ENCODE results near the gene DLGAP1. TPM values are rescaled to one million over a fixed set of nuclear protein-coding genes. Genes with fewer than 3 reads are reported as not detected.

The DLGAP1 gene
- total RNA-seq, 6 experiments from 2014 or later: 0.19 to 1.3 (median 0.62) TPM

DNA sequence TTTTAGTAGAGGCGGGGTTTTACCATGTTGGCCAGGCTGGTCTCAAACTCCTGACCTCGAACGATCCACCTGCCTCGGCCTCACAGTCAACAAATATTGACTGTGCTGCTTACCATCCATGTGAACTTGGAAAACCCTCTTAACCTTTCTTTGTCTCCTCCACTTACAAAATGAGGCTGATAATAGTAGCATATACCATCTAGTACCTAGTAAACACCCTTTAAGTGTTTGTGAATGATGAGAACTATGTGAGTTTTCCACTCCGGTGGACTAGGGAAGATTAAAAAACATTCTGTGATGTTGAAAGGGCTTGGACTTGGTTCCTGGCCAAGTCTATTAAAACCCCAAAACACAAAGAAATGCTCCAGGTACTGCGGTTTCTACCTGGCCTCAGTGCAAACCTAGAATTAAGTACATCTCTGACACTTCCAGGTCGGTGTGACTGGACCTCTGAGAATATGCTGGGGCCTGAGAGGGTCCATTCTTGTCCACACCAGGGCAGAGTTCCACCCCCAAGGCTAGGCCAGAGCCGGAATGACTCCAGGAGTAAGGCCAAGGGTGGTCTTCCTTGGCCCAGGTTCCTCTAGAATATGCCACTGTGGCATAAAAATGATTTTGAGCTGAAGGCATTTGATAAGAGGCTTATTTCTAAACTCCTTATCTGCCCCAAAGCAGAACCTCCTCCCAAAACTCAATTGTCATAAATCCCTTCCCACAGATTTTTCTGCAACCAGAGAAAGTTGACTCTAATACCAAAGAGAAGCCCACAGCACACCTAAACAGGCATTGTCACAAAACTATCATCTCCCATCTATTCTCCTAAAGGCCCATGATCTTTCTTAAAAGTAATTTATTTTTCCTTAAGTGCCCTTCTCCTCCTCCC lies 787.6 kb downstream of the DLGAP1 start:
- no peak for DNase-seq
- Mint-ChIP-seq H3K4me1 (ENCODE audit: low read depth) (peaks cover 20% of the 10 kb centered on the region), H3K9me3 (no peaks in the 10 kb centered on the region; the same call in 1 of the 2 replicates), H3K36me3 (ENCODE audit: low read depth) (peaks cover 14% of the 10 kb centered on the region), H3K27me3 (ENCODE audit: insufficient read depth) (no peaks in the 10 kb centered on the region), H3K4me3 (no peak overlapping the region), H3K27ac (no peak overlapping the region)
- TF ChIP-seq CTCF (IDR thresholded peaks at IDR 0.05): no peak

GRCh38 chr18:3666526-3667254 lies 788.4 kb downstream of the DLGAP1 start:
- DNase-seq: no peak
- peaks cover 20% of the 10 kb centered on the region for H3K4me1 Mint-ChIP-seq (ENCODE audit: low read depth)
- peaks cover 14% of the 10 kb centered on the region for H3K36me3 Mint-ChIP-seq (ENCODE audit: low read depth)
- no peak overlapping the region for H3K4me3 Mint-ChIP-seq
- TF ChIP-seq CTCF (IDR thresholded peaks at IDR 0.05): peak; percentile 45
- H3K27me3 Mint-ChIP-seq (ENCODE audit: insufficient read depth): no peaks in the 10 kb centered on the region
- no peaks in the 10 kb centered on the region; the same call in none of the 2 replicates for H3K9me3 Mint-ChIP-seq
- no peak overlapping the region for H3K27ac Mint-ChIP-seq

GRCh38 chr18:3665780-3666525 lies 789.2 kb downstream of the DLGAP1 start:
- Mint-ChIP-seq H3K9me3 (no peaks in the 10 kb centered on the region; the same call in none of the 2 replicates), H3K27me3 (ENCODE audit: insufficient read depth) (no peaks in the 10 kb centered on the region), H3K4me3 (no peak overlapping the region), H3K4me1 (ENCODE audit: low read depth) (peaks cover 24% of the 10 kb centered on the region), H3K36me3 (ENCODE audit: low read depth) (peaks cover 14% of the 10 kb centered on the region), H3K27ac (peak overlapping the region; percentile 73)
- peak; percentile 83 for DNase-seq
- peak; percentile 98 for TF ChIP-seq CTCF (IDR thresholded peaks at IDR 0.05)

DNA sequence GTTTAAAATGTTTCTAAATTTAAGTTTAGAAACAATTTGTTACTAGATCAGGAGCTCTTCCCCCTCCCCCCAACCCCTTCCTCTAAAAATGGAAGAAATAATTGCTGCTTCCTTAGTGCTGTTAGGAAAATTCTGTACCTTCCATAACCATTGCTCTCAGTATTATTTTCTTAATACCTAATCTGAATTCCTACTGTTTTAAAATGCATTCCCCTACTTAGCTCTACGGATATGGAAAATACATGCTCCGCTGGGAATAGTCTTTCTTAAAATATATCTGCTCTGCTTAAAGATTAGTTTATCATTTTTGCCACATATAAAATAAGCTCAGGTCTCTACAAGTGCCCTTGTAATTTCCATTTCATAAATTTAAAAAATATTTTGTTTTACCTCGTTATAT lies 789.9 kb downstream of the DLGAP1 start:
- Mint-ChIP-seq H3K4me3 (no peak overlapping the region), H3K27me3 (ENCODE audit: insufficient read depth) (no peaks in the 10 kb centered on the region), H3K36me3 (ENCODE audit: low read depth) (peaks cover 14% of the 10 kb centered on the region), H3K27ac (no peak overlapping the region), H3K9me3 (no peaks in the 10 kb centered on the region; the same call in none of the 2 replicates), H3K4me1 (ENCODE audit: low read depth) (peaks cover 31% of the 10 kb centered on the region)
- TF ChIP-seq CTCF (IDR thresholded peaks at IDR 0.05): no peak
- DNase-seq: no peak

GRCh38 chr18:3664563-3665178 lies 790.4 kb downstream of the DLGAP1 start:
- TF ChIP-seq CTCF (IDR thresholded peaks at IDR 0.05): 0 out of 2 replicates have a peak, but pooled peaks have one; percentile 6
- no peak for DNase-seq
- Mint-ChIP-seq H3K27me3 (ENCODE audit: insufficient read depth) (no peaks in the 10 kb centered on the region), H3K36me3 (ENCODE audit: low read depth) (peaks cover 14% of the 10 kb centered on the region), H3K4me1 (ENCODE audit: low read depth) (peaks cover 31% of the 10 kb centered on the region), H3K27ac (no peak overlapping the region), H3K4me3 (no peak overlapping the region), H3K9me3 (no peaks in the 10 kb centered on the region; the same call in none of the 2 replicates)

Measured in HFFc6 (cell line).